ENCODE data around the gene EDN3.

Gene EDN3, protein sequence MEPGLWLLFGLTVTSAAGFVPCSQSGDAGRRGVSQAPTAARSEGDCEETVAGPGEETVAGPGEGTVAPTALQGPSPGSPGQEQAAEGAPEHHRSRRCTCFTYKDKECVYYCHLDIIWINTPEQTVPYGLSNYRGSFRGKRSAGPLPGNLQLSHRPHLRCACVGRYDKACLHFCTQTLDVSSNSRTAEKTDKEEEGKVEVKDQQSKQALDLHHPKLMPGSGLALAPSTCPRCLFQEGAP

DNA sequence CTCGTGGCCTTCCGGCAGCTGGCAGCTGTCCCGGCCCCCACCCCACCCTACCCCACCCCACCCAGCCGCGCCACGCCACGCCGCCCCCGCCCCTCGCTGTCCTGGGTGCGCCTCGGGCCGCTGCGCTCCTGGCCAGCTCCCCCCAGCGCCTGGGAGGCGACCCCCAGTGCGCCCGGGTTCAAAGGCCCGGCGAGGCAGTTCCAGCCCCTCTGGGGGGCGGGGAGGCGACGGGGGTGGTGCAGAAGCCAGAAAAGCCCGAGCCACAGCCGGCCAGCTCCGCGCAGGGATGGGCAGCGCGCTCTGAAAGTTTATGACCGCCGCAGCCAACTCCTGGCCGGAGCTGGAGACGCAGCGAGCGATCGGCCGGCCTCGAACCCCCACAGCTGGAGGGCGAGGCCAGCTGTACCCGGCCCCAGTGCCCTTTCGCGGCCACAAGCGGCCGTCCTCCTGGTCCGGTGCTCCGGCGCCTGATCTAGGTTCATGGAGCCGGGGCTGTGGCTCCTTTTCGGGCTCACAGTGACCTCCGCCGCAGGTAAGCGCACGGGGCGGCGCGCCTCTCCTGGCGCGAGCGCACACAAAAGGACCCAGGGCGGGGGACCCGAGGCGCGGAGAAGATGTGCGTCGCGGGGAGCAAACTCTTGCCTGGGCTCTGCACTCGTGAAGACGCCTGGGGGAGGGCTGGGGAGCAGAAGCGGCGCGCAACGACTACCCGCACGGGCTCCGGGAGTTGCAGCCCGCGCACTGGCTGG, at the start of gene EDN3:
EDN3 (plus strand) TSS at position 279 of the 749 bp plus-strand sequence; CDS start at position 481, 202 bp downstream.
- DNase-seq (ENCODE audit: insufficient read length, low spot score) = no peak
- FAIRE-seq = no peak
- TF ChIP-seq, protein P1, sequence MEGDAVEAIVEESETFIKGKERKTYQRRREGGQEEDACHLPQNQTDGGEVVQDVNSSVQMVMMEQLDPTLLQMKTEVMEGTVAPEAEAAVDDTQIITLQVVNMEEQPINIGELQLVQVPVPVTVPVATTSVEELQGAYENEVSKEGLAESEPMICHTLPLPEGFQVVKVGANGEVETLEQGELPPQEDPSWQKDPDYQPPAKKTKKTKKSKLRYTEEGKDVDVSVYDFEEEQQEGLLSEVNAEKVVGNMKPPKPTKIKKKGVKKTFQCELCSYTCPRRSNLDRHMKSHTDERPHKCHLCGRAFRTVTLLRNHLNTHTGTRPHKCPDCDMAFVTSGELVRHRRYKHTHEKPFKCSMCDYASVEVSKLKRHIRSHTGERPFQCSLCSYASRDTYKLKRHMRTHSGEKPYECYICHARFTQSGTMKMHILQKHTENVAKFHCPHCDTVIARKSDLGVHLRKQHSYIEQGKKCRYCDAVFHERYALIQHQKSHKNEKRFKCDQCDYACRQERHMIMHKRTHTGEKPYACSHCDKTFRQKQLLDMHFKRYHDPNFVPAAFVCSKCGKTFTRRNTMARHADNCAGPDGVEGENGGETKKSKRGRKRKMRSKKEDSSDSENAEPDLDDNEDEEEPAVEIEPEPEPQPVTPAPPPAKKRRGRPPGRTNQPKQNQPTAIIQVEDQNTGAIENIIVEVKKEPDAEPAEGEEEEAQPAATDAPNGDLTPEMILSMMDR (IDR thresholded peaks at IDR 0.05; ENCODE audit: insufficient read depth, missing control alignments) = no peak

DNA sequence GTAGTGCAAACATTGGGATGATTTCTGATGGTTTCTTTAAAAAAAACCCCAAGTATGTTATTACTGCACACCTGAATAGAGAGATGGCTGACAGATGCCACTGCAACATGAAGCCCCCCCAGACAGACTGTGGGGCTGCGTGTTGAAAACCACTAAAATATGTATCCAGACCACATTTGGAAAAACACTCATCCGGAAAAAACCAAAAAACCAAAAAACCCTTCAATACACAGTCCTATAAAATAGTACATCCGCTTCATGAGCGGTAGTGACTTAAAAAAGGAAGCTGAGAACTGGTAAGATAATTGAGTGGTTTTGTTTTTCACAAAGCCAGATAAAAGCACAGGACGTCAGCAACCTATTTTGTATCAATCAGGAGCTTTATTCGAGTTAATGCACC, 47.1 kb upstream of the EDN3 start:
- DNase-seq (ENCODE audit: insufficient read length, low spot score) (no peak), FAIRE-seq (no peak)
- TF ChIP-seq, protein P1 (IDR thresholded peaks at IDR 0.05; ENCODE audit: insufficient read depth, missing control alignments) = no peak

DNA sequence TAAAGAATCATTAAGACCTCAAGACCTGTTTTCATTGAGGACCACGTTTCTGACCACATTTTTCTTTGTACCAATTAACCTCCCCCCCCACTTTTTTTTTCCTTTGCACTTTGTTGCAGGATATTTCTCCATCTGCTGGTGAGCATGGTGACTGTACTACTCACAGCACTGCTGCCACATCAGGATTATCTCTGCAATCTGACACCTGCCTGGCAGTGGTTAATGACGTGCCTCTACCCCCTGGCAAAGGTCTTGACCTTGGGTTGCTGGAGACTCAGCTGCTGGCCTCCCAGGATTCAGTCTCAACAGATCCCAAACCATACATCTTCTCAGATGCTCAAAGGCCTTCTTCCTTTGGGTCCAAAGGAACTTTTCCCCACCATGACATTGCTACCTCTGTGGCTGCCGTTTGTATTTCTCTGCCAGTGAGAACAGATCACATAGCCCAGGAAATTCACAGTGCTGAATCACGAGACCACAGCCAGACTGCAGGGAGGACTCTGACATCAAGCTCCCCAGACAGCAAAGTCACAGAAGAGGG, 46.6 kb upstream of the EDN3 start:
- FAIRE-seq = no peak
- no peak for DNase-seq (ENCODE audit: insufficient read length, low spot score)
- TF ChIP-seq, protein P1 (IDR thresholded peaks at IDR 0.05; ENCODE audit: insufficient read depth, missing control alignments) = peak; percentile 2

DNA sequence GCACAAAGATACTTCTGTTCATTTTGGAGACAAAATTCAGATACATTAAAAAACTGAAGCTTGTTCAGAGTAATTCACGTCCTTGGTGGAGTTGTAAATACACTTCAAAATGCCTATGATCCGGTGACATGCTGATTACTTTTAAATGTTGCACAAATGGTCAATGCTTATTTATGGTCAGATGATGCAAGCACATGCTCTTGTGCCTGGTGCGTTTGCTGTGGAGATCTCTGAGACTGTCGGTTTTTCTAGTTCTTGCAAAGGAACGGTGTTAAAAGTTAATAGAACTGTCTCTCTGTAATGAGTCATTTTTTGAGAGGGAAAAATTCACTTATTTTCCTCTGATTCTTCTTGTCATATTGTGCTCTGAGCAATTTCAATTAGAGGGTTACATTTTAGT, 45.2 kb upstream of the EDN3 start:
- FAIRE-seq (no peak), DNase-seq (ENCODE audit: insufficient read length, low spot score) (no peak)
- TF ChIP-seq, protein P1 (IDR thresholded peaks at IDR 0.05; ENCODE audit: insufficient read depth, missing control alignments) = no peak

DNA sequence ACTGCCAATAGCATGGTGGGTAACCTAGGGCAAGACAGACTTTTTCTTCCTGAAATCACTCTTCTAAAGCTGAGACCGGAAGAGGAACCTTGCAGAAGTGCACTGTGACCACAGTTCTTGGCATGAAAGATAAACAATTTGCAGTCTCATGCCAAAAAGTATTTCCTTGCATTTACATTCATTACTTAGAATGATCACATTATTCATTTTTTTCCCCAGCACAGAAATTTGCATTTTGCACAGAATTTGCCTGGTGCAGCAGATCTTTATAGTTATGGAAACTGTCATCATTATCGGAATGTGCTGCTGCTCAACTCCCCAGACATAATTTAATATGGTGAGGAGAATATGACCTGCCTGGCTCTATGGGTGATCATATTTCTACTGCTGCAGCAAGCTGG, 42.2 kb upstream of the EDN3 start:
- no peak for FAIRE-seq
- DNase-seq (ENCODE audit: insufficient read length, low spot score) = no peak
- TF ChIP-seq, protein P1 (IDR thresholded peaks at IDR 0.05; ENCODE audit: insufficient read depth, missing control alignments) = no peak

DNA sequence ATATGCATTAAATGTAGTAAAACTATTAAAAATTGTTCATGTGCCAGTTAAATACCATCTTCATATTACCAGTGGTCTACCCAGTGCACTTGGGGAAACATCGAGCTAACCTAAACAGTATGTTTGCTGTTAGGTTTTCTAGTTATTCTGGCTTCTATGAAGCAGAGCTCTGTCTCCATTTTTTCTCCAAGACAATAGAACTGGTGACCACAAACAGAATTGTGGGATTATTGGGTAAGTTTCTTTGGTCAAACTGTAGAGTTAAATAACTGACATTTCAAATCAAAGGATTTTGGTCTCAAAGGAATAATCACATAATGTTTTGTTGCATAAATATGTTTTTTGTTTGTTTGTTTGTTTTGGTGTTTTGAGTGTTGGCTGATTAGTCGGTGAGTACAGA, 40.5 kb upstream of the EDN3 start:
- TF ChIP-seq, protein P1 (IDR thresholded peaks at IDR 0.05; ENCODE audit: insufficient read depth, missing control alignments) = no peak
- no peak for DNase-seq (ENCODE audit: insufficient read length, low spot score)
- no peak for FAIRE-seq

DNA sequence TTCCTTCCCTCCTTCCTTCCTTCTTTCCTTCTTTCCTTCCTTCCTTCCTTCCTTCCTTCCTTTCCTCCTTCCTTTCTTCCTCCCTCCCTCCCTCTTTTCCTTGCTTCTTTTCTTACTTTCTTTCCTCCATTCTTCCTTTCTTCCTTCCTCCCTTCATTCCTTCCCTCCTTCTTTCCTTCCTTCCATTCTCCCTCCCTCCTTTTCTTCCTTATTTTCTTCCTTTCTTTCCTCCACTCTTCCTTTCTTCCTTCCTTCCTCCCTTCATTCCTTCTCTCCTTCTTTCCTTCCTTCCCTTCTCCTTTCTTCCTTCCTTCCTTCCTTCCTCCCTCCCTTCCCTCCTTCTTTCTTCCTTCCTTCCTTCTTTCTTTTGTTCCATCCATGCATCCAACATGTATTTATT, 35.1 kb upstream of the EDN3 start:
- DNase-seq (ENCODE audit: insufficient read length, low spot score) = no peak
- TF ChIP-seq, protein P1 (IDR thresholded peaks at IDR 0.05; ENCODE audit: insufficient read depth, missing control alignments) = no peak
- FAIRE-seq = no peak

Data from D721Med (cell line).